ENCODE data around the gene SLC38A8.

Gene SLC38A8

DNA sequence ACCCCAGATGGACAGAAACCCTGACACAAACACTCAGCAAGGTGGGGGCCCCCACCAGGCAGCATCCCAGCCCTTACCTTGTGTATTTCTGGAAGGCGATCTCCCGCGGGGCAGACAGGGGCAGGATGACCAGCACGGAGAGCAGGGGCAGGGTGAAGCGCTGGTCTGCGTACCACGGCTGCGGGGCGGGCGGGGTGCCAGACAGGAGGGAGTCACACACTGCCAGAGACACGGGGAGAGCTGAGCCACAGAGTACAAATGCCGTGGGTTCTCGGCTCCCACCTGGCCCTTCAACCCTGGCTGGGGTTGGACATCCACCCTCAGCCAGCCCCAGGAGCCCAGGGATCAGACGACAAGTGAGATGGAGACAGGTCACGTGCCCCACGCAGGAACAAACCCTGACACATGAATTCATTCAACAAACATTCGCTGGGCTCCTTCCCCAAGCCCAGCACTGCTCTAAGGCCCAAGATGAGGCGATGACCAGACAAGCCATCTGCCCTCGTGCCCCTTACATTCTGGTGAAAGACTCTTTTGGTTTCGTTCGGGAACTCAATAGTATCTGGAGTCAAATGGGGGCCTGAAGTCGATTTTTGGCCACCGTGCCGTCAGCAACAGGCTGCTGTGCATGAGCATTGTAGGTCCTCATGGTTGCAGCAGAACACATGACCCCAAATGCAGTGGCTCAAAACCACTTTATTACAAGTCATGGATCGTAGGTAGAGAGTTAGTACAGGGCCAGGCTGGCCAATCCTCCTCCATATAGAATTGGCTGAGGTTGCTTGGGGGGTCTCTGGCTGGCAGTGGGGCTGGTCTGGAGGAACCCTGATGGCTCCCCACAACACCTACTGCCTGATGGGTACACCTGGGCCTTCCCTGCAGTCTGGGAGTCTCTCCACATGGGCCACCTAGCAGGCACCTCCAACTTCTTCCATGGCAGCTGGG lies 9.1 kb downstream of the SLC38A8 start:
- DNase-seq (ENCODE audit: low read depth): no peak
- H3K4me3 ChIP-seq (ENCODE audit: low read length): no peak overlapping the region
- no peak for TF ChIP-seq CTCF (conservative IDR thresholded peaks at IDR 0.05; ENCODE audit: low read length)

GRCh38 chr16:84032458-84033178 lies 10.0 kb downstream of the SLC38A8 start:
- no peak for TF ChIP-seq CTCF (conservative IDR thresholded peaks at IDR 0.05; ENCODE audit: low read length)
- no peak for DNase-seq (ENCODE audit: low read depth)
- H3K4me3 ChIP-seq (ENCODE audit: low read length): no peak overlapping the region

DNA sequence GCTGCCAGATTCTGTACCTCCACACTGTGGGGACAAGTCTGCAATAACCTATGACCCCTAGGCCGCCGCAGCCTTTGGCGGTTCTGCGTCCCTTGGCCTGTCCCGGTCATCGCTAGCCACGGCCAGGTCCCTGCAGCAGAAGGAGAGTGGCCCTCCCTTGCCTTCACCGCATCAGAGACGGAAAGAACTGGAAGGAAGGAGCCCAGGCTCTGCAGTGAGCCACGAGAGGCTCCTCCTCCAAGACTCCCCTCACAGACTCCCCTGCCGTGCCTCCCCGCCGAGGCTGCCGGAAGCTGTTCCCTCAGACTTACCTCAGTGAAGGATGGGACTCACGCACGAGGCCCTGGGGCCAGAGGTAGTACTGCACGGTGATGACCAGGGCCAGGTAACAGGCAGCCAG lies 11.0 kb downstream of the SLC38A8 start:
- no peak for TF ChIP-seq CTCF (conservative IDR thresholded peaks at IDR 0.05; ENCODE audit: low read length)
- H3K4me3 ChIP-seq (ENCODE audit: low read length): no peak overlapping the region
- no peak for DNase-seq (ENCODE audit: low read depth)

DNA sequence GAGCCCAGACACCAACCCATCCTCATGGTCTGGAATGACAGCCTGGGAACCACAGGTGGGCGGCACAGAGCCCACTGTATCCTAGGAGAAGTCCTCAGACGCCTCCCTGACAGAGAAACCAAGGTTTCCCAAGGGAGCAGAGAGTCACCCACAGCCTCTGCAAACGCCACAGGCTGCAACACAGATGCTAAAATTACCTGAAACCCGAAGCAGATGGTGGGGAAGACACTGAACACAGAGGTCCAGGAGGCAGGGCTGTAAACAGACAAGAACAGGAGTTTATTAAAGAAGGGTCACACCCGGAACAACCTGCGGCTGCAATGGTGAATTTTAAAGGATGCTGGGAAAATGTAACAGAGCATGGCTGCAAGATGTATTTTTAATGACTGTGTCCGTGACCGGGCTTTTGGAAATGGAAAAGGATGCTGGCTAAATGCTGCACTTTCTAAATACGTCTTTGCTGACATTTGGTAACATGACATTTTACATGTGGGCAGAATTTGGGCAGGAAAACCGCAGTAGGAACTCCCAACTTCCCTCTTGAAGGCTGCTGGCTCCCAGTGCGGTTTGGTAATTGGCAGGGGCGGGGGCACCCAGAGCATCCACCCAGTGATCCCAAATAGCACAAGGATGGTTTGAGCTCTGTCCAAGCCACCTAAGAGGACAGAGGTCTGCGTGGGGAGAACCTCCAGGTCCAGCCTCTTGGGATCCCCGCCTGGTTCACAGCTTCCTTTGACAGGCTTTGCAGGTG lies 13.1 kb downstream of the SLC38A8 start:
- no peak overlapping the region for H3K4me3 ChIP-seq (ENCODE audit: low read length)
- no peak for TF ChIP-seq CTCF (conservative IDR thresholded peaks at IDR 0.05; ENCODE audit: low read length)
- no peak for DNase-seq (ENCODE audit: low read depth)

- no peak for TF ChIP-seq CTCF (conservative IDR thresholded peaks at IDR 0.05; ENCODE audit: low read length)
- no peak for DNase-seq (ENCODE audit: low read depth)
- H3K4me3 ChIP-seq (ENCODE audit: low read length): no peak overlapping the region
These were observed 15.0 kb downstream of the SLC38A8 start for GRCh38 chr16:84027625-84028024.

GRCh38 chr16:84026606-84027005 lies 16.0 kb downstream of the SLC38A8 start:
- no peak for DNase-seq (ENCODE audit: low read depth)
- no peak overlapping the region for H3K4me3 ChIP-seq (ENCODE audit: low read length)
- no peak for TF ChIP-seq CTCF (conservative IDR thresholded peaks at IDR 0.05; ENCODE audit: low read length)

Measured in AG10803 (cell line).